Left lobe of liver (tissue), 2 donors: Measurements from ENCODE around the gene STOML1. TPM values are rescaled to one million over a fixed set of nuclear protein-coding genes. Genes with fewer than 3 reads are reported as not detected.

Experiments used
- ATAC-seq: fragments of 200-7000 bp; cut with Tn5 transposase; one replicate; pipeline ENCODE4 v1.9.1; 2020; ENCODE audit warnings: mild to moderate bottlenecking, moderate library complexity
- DNase-seq: peaks from one replicate; pipeline ENCODE4 v3.0.0-alpha.2; 2020; ENCODE audit warnings: low spot score
- total RNA-seq: library from RNA; stranded (reverse); gene quantifications from one replicate; pipeline ENCODE4 v1.2.1, GENCODE V29; 2021
- donor health status: DM: no; HTN: no; CAD: no; lungs with moderate emphysema.
- donor health status: DM: no; HTN: yes; CAD: no.

Gene STOML1
- 8.1 TPM for total RNA-seq

- peak; percentile 94 for DNase-seq
- peak; percentile 87 for ATAC-seq
These were observed at the start of gene STOML1 for GRCh38 chr15:73991726-73992593. Gene STOML1, minus strand, starts transcription at chr15:73992295. Its CDS starts 72 bp downstream, at chr15:73992223.

DNA sequence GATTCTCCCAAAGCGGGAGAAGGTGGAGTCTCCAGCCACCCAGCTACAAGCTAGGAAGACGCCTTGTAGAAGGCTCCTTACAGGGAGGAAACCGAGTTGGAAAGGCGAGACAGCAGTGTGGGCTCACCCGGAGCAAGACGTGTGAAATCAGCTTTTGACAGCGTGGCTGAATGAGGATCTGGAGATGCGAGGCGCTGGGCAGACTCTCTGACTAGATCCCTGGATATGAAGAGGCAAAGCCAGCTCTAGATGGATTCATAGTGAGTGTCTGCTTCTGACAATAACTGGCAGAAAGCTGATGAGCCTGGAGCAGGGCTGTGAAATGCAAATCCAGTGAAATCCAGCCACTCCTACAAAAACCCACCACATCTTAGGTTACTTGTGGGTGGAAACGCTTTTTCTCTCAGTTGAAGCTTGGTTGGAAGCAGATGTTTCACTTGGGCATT lies 49.2 kb upstream of the STOML1 start:
- no peak for ATAC-seq
- DNase-seq = no peak

DNA sequence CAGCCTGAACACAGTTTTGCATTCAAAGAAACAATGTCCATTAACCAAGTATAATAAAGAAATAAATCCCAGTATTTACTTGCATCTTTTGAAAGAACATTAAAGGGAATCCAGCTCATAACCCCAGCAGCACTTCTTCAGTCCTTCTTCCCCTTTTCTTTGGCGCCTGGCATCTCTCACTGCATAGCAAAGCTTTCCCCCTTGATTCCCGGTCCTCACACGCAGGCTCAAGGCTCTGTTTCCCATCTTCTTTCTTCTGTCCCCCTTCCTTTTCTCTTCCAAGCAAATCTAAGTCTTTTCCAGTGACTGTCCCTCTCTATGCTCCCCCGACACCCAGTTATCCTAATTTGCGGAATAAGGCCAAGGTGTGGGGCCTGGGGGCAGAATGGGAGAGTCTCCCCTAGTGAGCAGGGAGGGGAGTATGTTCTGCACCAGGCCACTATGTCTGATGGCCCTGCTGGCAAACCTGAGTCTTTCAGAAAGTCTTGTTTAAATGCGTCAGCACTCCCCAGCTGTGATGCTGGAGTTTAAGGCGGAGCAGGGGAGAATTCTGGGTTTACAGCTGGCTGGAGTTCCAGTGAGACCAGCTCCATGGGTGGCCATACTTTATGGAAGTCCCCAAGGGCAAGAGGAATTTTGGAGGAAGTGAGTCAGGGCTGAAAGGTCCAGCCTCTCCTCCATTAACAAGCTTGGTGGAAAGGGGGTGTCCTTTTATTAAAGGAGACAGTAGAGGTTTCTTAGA lies 48.2 kb upstream of the STOML1 start:
- DNase-seq = no peak
- ATAC-seq = no peak

GRCh38 chr15:74039656-74040010 lies 47.5 kb upstream of the STOML1 start:
- DNase-seq (no peak), ATAC-seq (no peak)

- no peak for ATAC-seq
- DNase-seq = no peak
These were observed 46.9 kb upstream of the STOML1 start for GRCh38 chr15:74038707-74039655.

GRCh38 chr15:74037171-74038117 lies 45.3 kb upstream of the STOML1 start:
- DNase-seq (no peak), ATAC-seq (no peak)

- peak; percentile 62 for DNase-seq
- peak; percentile 83 for ATAC-seq
These were observed 44.4 kb upstream of the STOML1 start for GRCh38 chr15:74036271-74037170.

- ATAC-seq (no peak), DNase-seq (no peak)
These were observed 43.3 kb upstream of the STOML1 start for GRCh38 chr15:74035121-74036017.

DNA sequence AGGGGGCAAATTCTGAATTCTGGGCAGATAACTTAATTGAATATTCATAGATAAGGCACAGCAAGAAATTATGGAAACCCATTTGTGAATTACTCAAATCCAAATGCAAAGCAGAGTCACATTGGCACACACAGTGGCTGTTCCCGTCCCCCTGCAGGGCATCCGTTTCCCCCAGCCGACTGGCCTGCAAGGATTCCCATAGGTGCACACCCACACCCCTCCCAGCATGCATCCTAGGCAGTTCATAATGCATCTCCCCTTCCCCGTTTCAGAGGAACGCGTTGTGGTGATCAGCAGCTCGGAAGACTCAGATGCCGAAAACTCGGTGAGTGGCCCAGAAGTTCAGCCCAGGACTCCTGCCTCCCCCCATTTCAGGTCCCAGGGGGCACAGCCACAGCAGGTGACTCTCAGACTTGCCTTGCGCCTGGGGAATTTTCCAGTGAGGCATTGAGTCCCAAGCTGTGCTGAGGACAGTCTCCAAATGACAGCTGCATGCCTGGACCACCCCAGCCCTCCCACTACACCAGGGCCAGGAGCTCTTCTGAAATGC lies 42.2 kb upstream of the STOML1 start:
- ATAC-seq = no peak
- DNase-seq = no peak

GRCh38 chr15:74032606-74033561 lies 40.8 kb upstream of the STOML1 start:
- ATAC-seq (no peak), DNase-seq (no peak)

DNA sequence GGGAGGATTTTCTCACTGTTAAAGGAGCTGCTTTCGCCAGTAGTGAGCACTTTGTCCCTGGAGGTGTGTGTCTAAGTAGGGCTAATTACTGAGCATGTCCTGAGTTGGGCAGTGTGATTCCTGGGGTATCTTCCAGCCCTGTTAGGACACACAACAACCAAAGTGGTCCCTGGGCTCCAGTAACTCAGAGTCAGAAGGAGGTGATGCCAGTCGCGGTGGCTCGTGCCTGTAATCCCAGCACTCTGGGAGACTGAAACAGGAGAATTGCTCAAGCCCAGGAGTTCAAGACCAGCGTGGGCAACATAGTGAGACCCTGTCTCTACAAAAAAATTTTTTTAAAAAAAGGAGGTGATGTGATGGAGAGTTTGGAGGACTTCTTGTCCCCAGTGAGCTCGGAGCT lies 40.0 kb upstream of the STOML1 start:
- DNase-seq (no peak), ATAC-seq (no peak)

- no peak for ATAC-seq
- no peak for DNase-seq
These were observed 36.6 kb upstream of the STOML1 start for GRCh38 chr15:74028646-74029045.

- ATAC-seq (no peak), DNase-seq (no peak)
These were observed 35.6 kb upstream of the STOML1 start for GRCh38 chr15:74027688-74028087.

DNA sequence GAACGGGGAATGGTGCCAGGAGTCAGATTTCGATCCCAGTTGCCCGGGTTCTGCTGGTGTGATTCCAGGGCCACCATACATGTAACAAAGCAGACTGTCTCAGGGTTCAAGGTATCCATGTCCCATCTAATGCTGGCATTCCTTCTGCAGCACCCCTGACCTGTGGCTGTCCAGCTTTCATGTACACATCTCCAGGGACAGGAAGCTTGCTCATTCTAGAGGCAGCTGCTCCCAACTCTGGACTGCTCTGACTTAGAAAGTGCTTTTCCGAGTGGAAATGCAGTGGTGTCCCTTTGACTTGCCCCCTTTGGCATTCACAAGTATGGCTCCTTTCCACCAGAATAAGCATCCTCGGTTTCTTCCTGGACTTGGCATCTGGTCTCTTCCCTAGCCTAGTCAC lies 33.3 kb upstream of the STOML1 start:
- DNase-seq = no peak
- peak; percentile 21 for ATAC-seq

GRCh38 chr15:74024687-74025086 lies 32.6 kb upstream of the STOML1 start:
- no peak for DNase-seq
- no peak for ATAC-seq

DNA sequence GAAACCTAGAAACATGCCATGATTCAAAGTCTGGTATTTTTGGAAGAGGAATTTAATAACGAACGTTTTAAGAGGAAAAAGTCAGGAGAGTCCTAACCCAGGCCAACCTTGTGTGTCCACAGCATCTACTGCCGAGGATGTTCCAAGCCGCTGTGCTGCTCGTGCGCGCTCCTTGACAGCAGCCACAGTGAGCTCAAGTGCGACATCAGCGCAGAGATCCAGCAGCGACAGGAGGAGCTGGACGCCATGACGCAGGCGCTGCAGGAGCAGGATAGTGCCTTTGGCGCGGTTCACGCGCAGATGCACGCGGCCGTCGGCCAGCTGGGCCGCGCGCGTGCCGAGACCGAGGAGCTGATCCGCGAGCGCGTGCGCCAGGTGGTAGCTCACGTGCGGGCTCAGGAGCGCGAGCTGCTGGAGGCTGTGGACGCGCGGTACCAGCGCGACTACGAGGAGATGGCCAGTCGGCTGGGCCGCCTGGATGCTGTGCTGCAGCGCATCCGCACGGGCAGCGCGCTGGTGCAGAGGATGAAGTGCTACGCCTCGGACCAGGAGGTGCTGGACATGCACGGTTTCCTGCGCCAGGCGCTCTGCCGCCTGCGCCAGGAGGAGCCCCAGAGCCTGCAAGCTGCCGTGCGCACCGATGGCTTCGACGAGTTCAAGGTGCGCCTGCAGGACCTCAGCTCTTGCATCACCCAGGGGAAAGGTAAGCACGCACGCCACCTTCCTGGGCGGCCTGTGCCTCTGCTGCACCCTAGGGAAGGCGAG lies 30.8 kb upstream of the STOML1 start:
- ATAC-seq (no peak), DNase-seq (no peak)
